ENCODE results near the gene ST6GAL1. TPM values are rescaled to one million over a fixed set of nuclear protein-coding genes. Genes with fewer than 3 reads are reported as not detected.
A peak's percentile ranks its signal among the peaks of the same experiment; 100 is the strongest.

Gene ST6GAL1
- total and polyA plus RNA-seq, 10 of the 15 experiments (the other 5 are each of a cell fraction or from before 2014, with no cell fraction given): 74.2 to 248 (median 149) TPM

DNA sequence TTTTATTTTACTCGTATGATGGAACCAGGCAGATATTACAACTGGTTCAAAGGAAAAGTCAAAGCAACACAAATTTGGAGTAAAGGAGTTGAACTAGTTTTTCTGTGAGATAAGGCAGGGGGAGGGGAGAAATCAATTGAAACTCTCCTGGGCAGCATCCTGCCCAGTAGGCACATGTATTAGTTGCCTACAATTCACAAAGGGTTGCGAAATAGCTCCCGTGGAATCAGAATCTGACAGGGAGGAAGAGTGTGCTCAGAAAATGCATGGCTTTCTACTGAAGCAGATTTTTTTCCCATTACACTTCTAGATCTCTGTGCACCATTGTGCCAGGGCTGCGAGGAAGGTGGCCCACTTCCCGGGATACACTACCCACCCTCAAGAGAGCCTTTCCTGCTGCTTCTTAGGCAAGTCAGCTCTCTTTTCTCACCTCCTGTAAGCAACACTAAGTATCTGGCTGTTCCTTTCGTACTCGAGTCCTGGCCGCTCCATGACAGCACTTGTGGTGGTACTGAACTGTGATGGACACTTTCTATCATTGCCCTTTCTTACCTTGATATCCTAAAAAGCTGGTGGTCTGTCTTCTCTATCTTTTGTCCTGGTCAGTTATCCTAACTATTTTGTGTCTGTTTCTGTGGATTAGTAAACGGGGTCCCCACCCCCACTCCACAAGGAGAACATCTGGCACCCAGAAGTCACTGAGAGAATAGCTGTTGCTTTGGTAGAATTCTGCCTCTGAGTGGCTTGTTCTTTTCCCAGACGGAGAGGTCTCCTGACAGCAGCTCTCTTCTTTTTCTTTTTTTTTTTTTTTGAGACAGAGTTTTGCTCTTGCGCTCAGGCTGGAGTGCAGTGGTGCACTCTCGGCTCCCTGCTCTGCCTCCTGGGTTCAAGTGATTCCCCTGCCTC lies 134.1 kb downstream of the ST6GAL1 start:
- in situ Hi-C loops (cut with MboI) (no loop called here), intact Hi-C loops (cut with micrococcal nuclease; ENCODE audit: unreplicated experiment) (loop anchor here (1.0 to 5.0 kb wide), 4 partner anchors 30 to 132 kb away; partner anchors contain the start of gene ST6GAL1)
- SMC1A ChIA-PET (ENCODE audit: uncharacterized antibody, unreplicated experiment): interaction anchor here (0.6 to 2.4 kb wide), 24 partner anchors 10 to 237 kb away, joined by 3 to 18 read pairs (median 4); no protein-coding TSS in a partner anchor
- H3K4me3 ChIP-seq: peak overlapping the region; percentile 37; the same call in 1 of the 2 replicates
- no peaks in the 10 kb centered on the region for H4K20me1 ChIP-seq (ENCODE audit: control insufficient read depth, insufficient read depth)
- DNase-seq (ENCODE audit: low read depth, low spot score) (no peak), FAIRE-seq (peak; percentile 23), ATAC-seq (peak; percentile 5)
- BruUV-seq (replicated peaks): TSS peak; percentile 86
- no peak overlapping the region for H2AFZ ChIP-seq (ENCODE audit: control insufficient read depth, low read depth, low read length)
- peak overlapping the region; percentile 78 for H3K4me2 ChIP-seq (ENCODE audit: control insufficient read depth, insufficient read depth)
- no peak for TF ChIP-seq EGR1 (IDR thresholded peaks at IDR 0.05; ENCODE audit: borderline replicate concordance in 1 of 2, low read depth in 2 of 2, low read length in 2 of 2)
- peak; percentile 6; the same call in 1 of the 2 replicates for TF ChIP-seq RUNX3 (IDR thresholded peaks at IDR 0.05; ENCODE audit: low read length)
- TF ChIP-seq POU2F2 (IDR thresholded peaks at IDR 0.05; ENCODE audit: borderline replicate concordance, low read depth, low read length): 0 out of 3 replicates have a peak, but pooled peaks have one; percentile 4
- TF ChIP-seq TARDBP (IDR thresholded peaks at IDR 0.05; ENCODE audit: borderline replicate concordance): no peak
- no peak for TF ChIP-seq EED (IDR thresholded peaks at IDR 0.05; ENCODE audit: low read depth)
- peak; percentile 56; the same call in 1 of the 2 replicates for TF ChIP-seq POLR2A (IDR thresholded peaks at IDR 0.05; ENCODE audit: low read depth, low read length)
- TF ChIP-seq POLR2AphosphoS5 (IDR thresholded peaks at IDR 0.05; ENCODE audit: low read length): 0 out of 2 replicates have a peak, but pooled peaks have one; percentile 55
- peak; percentile 47; the same call in 1 of the 2 replicates for TF ChIP-seq SMAD5 (IDR thresholded peaks at IDR 0.05; ENCODE audit: low read depth)
- peak in 1 of 2 experiments; percentile 27; a peak in 1 of 4 replicates for TF ChIP-seq CEBPB (IDR thresholded peaks at IDR 0.05; ENCODE audit: borderline replicate concordance in 1 of 2, low read depth in 2 of 2, low read length in 2 of 2)
- peaks cover 16 to 28% of the 10 kb centered on the region in 2 experiments for H3K36me3 ChIP-seq (ENCODE audit: control insufficient read depth in 2 of 2, insufficient read depth in 2 of 2, low read length in 1 of 2)
- peaks cover 36% of the 10 kb centered on the region for H3K79me2 ChIP-seq (ENCODE audit: control insufficient read depth, insufficient read depth, low read length)
- H3K27me3 ChIP-seq (replicated peaks in 1 of 2; ENCODE audit: control insufficient read depth in 2 of 2, insufficient read depth in 2 of 2, low read length in 1 of 2): no peaks in the 10 kb centered on the region
- H3K9ac ChIP-seq (ENCODE audit: control insufficient read depth, insufficient read depth, low read length): peak overlapping the region; percentile 62
- peaks cover 44% of the 10 kb centered on the region for H3K4me1 ChIP-seq (ENCODE audit: control insufficient read depth, insufficient read depth, low read length)
- 33% methylated on average over 12 of the region's 12 CpGs for WGBS (ENCODE audit: insufficient coverage, insufficient replicate concordance, low lambda C conversion rate, missing lambda C conversion rate)
- RAD21 ChIA-PET (ENCODE audit: unreplicated experiment): interaction anchor here (0.7 to 4.3 kb wide), 16 partner anchors 11 to 215 kb away, joined by 3 to 37 read pairs (median 6); partner anchors contain the start of genes RPL39L and ST6GAL1
- peak overlapping the region; percentile 90 for H3K27ac ChIP-seq (ENCODE audit: control insufficient read depth, insufficient read depth)
- no peaks in the 10 kb centered on the region for H3K9me3 ChIP-seq (replicated peaks; ENCODE audit: control insufficient read depth, insufficient read depth, low read length)
- CTCF ChIA-PET: interaction anchor here (0.6 to 3.7 kb wide), 12 partner anchors 10 to 215 kb away, joined by 3 to 22 read pairs (median 7); partner anchors contain the start of gene RPL39L
- POLR2A ChIA-PET: interaction anchor here (0.6 to 2.3 kb wide), 8 partner anchors 19 to 62 kb away, joined by 3 to 13 read pairs (median 6); no protein-coding TSS in a partner anchor

Measured in GM12878 (cell line).